ENCODE measurements around the gene BAMBI.

DNA sequence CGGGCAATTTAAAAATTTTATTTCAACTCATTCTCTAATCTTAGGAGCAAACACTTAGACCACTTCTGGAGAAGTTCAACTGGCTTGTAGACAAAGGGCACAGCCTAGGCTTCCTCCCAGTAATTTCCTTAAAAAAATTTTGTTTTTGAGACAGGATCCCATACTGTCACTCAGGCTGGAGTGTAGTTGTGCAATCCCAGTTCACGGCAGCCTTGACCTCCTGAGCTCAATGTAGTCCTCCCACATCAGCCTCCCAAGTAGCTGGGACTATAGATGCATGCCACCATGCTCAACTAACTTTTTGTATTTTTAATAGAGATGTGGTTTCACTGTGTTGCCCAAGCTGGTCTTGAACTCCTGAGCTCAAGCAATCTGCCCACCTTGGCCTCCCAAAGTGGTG is 38.4 kb downstream of the BAMBI start:
- TF ChIP-seq TCF12 (IDR thresholded peaks at IDR 0.05; ENCODE audit: low read depth, low read length) = no peak
- TF ChIP-seq, protein P1, sequence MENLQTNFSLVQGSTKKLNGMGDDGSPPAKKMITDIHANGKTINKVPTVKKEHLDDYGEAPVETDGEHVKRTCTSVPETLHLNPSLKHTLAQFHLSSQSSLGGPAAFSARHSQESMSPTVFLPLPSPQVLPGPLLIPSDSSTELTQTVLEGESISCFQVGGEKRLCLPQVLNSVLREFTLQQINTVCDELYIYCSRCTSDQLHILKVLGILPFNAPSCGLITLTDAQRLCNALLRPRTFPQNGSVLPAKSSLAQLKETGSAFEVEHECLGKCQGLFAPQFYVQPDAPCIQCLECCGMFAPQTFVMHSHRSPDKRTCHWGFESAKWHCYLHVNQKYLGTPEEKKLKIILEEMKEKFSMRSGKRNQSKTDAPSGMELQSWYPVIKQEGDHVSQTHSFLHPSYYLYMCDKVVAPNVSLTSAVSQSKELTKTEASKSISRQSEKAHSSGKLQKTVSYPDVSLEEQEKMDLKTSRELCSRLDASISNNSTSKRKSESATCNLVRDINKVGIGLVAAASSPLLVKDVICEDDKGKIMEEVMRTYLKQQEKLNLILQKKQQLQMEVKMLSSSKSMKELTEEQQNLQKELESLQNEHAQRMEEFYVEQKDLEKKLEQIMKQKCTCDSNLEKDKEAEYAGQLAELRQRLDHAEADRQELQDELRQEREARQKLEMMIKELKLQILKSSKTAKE (IDR thresholded peaks at IDR 0.05; ENCODE audit: low read depth, poor library complexity, severe bottlenecking) = no peak

Measured in GM12878 (cell line).